Inflammatory macrophage treated with lipopolysaccharide for 1 hour (primary cell): ENCODE data around the gene PHF21B.
"Not testable (repeated sequence)": the region's sequence is repeated elsewhere in the genome, so short reads cannot be mapped to it uniquely, and the experiment has no call there.

Experiments
- DNase-seq, 2 donors: peaks; one replicate each; pipeline ENCODE4 v3.0.0-alpha.2; 2020 to 2022

The PHF21B gene

DNA sequence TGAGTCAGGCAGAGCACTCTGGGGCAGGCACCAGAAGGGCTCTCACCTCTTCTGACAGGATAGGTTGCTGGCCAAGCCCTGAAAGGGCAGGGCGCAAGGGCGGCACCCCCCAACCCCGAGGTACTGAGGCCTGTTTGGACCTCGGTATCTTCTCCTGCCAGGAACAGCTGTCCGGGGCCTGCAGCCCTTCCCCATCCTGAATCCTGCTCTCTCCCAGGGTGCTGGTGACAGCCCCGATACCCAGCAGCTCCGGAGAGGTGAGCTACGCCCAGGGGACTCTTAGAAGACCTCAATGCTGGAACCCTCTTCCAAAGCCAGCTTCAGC, 79.1 kb downstream of the PHF21B start:
- no peak for DNase-seq

GRCh38 chr22:44930016-44930710, 79.6 kb downstream of the PHF21B start:
- no peak for DNase-seq

- DNase-seq, result no peak
Observed at GRCh38 chr22:44929359-44930015, 80.3 kb downstream of the PHF21B start.

GRCh38 chr22:44928711-44929358, 81.0 kb downstream of the PHF21B start:
- no peak for DNase-seq

DNA sequence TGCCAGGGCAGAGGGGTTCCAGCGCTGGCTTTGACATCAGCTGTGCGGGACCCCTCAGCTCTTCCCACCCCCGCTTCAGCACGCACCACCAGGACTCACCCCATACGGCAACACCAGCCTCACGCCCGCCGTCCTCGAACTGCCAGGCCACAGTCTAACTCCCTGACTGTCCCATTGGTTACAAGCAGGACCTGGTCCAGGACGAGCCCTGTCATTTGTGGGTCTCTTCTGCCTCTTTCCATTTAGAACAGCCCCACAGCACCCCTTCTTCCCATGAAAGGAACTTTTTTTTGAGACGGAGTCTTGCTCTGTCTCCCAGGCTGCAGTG, 81.7 kb downstream of the PHF21B start:
- no peak for DNase-seq

DNA sequence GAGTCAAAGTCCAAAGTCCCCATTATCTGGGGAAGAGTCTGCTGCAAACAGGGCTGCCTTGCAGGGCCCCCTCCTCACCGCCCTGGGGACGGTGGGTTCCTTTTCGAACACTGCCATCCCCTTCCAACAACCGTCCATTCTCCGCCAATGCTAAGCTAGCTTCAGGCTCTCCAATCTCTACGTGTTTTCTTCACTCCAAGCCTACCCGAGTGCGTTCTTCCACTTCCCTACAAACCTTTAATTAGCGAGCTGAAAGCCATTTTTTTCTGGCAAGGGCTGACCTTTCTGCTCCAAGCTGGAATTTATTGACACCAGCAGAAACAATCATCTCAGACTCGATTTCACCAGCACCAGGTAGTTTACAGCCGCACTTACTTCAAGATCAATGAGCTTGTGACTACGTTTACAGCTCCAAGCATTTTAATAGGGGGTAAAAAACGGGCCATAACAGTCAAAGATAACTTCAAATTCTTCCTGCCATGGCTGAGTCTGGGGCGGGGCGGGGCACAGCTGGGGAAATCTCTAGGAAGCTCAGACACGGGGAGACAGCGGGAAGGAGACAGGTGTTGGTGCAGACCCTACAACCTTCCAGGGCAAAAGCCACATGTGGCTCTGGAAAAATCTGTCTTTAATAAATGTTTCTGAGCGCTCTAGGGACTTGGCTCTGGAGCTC, 82.2 kb downstream of the PHF21B start:
- DNase-seq, result no peak

- DNase-seq, result no peak
Observed at GRCh38 chr22:44926491-44927415, 83.1 kb downstream of the PHF21B start.

GRCh38 chr22:44926124-44926475, 83.7 kb downstream of the PHF21B start:
- no peak for DNase-seq

DNA sequence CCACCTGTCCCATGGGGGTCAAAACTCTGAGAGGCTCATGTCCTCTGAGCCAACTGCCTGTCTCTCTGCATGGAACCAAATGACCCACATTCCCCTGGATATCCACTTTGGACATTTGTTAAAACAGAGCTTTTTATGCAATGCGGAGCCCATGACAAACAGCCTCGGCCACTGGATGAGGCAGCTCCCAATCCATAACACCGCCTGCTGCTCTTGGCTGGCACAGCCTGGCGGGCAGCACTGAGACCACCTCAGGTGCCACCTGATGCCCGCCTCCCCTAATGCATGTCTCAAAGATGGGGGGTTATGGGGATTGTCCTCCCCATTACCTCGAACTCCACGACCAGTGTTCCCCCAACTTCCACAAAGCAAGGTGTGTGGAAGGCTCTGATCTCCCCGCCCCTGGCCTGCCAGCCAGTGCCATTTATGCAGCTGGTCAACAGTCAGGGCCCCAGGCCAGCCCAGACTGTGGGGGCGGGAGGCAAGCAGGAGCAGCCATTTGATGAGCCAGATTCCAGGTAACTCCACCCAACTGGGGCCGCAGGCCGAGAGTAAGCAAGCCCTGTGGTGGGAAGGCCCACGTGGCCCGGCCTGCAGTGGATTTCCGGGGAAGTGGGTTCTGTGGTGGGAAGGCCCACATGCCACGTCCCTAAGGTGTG, 84.2 kb downstream of the PHF21B start:
- no peak for DNase-seq

DNA sequence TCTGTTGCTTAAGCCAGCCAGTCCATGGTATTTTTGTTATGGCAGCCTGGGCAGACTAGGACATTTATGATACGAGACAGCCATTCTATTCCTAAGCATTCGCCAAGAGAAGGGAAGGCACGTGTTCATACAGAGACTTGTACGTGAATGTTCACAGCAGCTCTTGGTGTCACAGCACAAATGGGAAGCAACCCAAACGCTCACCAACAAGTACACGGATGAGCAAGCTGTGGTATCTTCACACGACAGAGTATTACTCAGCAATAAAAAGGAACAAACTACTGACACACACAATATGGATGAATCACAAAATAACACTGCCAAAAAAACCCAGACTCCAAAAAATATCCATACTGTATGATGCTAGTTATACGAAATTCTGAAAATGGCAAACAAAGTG, 85.1 kb downstream of the PHF21B start:
- DNase-seq, result no peak

GRCh38 chr22:44924098-44924497, 85.7 kb downstream of the PHF21B start:
- DNase-seq, result no peak

DNA sequence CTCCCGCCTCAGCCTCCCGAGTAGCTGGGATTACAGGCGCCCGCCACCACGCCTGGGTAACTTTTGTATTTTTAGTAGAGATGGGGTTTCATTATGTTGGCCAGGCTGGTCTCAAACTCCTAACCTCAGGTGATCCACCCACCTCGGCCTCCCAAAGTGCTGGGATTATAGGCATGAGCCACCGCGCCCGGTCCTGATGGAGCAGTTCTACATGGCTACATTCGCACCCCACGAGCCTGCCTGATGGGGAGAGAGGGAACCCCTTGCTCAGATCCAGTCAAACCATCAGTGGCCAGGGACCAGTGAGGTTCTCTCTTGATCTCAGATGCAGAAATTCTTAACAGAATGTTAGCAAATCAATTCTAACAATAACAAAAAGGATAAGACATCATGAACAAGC, 88.0 kb downstream of the PHF21B start:
- not testable (repeated sequence) for DNase-seq

GRCh38 chr22:44920183-44920582, 89.6 kb downstream of the PHF21B start:
- no peak for DNase-seq

DNA sequence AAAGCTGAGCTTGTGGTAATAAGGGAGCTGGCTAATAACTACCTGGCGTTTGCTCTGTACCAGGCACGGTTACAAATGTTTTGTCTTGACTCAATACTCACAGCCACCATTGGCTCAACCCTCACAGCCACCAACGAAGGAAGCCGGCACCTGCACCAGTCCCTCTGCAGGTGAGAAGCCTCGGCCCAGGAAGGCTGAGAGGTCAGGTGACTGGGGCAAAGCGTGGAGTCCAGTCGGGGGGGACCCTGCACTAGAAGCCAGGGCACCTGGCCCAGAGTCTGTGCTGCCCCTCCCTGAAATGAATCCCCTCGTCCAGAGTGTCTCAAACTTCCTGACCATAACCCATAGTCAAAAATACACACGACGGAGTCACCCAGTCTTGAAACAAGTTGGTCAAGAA, 90.1 kb downstream of the PHF21B start:
- no peak for DNase-seq

- DNase-seq, result no peak
Observed at GRCh38 chr22:44918925-44919392, 90.8 kb downstream of the PHF21B start.

GRCh38 chr22:44918166-44918924, 91.5 kb downstream of the PHF21B start:
- no peak for DNase-seq

DNA sequence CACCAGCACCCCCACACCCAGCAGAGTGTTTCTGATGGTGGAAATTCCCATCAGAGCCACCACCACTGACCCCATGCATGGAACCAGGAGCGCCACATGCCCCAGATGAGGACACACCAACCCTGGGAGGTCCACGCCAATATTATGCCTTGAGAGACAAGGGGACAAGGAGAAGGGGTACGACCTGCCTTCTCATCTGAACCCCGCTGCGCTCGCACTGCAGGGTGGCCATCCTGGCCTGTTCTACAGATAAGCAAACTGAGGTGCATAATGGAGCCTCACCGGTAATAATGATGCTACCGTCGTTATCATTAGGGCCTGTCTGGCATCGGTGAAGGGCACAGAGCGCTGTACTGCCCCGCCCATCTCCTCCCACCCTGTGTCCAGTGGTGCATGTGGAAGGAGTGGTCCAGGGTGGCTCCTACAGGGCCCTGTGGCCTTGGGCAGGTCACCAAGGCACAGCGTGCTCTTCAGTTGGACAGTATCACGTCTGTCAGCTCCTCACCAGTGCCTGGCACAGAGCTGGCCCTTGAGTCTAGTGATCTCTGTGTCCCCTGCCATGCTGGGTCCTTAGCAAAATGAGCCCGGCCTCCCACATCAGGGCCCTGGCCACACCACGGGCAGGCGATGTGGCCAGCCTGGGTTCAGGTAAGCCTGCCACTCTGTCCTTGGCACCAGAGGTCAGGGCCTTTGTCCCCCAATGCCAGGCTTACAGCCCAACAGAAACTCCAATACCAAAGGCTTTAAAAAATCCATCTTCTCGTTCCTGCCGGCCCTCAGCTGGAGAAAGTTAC, 92.2 kb downstream of the PHF21B start:
- no peak for DNase-seq

DNA sequence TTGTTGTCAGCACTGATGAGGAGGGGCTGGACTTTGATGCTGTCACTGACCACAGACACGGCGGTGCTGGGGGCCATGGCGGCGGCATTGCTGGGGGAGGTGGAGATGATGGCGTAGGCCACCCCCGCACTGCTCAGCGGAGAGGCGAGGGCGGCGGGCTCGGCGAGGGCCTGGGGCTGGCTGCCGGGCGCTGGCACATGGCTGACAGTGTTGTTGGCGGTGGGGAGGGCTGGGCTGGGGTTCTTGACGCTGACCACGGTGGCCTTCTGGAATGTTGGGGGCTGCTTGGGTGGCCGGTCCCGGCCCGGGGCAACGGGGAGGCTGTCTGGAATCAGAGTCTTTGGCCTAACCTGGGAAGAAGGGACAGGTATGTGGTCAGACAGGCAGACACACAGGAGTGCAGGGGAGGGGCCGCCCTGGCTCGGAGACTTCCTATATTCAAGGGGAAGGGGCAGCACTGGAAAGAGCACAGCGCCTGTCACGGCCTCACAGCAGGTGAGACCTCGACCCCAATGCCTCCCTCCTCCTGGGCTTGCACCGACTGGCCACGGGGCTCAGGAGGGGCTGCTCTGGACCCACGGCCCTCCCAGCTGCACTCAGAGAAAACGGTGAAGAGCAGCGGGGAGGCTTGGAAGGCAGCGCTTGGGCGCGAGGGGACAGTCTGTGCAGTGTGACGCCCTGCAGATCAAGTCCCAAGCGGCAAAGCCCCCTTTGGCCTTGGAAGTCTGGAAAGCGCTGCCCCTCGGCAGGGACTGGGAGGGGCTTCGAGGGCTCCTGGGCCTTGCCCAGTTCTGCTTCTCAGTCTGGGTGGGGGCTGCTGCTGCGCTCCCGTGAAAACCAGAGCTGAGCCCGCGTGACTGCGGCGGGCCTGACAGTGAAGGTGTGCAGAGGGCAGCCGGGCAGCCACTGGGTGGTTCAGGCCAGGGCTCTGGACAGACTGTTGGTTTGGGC, 93.2 kb downstream of the PHF21B start:
- no peak for DNase-seq

- DNase-seq, result no peak
Observed at GRCh38 chr22:44915441-44915840, 94.4 kb downstream of the PHF21B start.
